ENCODE results near the gene AQP5.

DNA sequence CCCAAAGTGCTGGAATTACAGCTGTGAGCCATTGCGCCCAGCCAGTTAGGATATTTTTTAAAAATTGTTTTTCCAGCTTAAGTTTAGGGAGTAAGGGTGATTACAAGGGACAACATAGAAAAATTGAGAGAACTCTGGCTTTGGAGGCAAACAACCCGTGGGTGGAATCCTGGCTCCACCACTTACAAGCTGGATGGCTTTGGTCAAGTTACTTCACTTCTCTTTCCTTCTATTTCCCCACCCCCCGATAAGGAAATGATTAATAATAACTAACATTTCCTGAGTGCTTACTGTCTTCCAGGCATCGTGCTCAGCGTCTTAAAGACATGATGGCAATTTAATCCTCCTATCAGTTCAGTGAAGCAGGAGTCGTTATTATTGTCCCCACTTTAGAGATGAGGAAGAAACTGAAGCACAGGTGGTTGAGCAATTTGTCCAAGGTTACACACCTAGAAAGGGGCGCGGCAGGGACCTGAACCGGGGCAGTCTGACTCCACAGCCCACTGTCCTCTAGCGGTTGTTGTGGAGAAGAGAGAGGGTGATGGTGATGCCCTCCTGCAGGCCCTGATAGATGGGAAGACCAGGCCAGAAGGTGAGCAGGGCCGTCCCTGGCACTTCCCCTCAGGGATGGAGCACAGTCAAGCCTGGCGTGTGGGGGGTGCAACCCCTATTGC, 41.3 kb upstream of the AQP5 start:
- no peak for TF ChIP-seq EP300 (IDR thresholded peaks at IDR 0.05)
- TF ChIP-seq, protein P1, sequence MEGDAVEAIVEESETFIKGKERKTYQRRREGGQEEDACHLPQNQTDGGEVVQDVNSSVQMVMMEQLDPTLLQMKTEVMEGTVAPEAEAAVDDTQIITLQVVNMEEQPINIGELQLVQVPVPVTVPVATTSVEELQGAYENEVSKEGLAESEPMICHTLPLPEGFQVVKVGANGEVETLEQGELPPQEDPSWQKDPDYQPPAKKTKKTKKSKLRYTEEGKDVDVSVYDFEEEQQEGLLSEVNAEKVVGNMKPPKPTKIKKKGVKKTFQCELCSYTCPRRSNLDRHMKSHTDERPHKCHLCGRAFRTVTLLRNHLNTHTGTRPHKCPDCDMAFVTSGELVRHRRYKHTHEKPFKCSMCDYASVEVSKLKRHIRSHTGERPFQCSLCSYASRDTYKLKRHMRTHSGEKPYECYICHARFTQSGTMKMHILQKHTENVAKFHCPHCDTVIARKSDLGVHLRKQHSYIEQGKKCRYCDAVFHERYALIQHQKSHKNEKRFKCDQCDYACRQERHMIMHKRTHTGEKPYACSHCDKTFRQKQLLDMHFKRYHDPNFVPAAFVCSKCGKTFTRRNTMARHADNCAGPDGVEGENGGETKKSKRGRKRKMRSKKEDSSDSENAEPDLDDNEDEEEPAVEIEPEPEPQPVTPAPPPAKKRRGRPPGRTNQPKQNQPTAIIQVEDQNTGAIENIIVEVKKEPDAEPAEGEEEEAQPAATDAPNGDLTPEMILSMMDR (IDR thresholded peaks at IDR 0.05), result no peak
- TF ChIP-seq POLR2A (IDR thresholded peaks at IDR 0.05), result no peak
- no peak for TF ChIP-seq POLR2AphosphoS5 (IDR thresholded peaks at IDR 0.05)
